ENCODE measurements around the gene CAMKMT.
"Not testable (repeated sequence)": the region's sequence is repeated elsewhere in the genome, so short reads cannot be mapped to it uniquely, and the experiment has no call there.

- not testable (repeated sequence) for TF ChIP-seq CTCF (conservative IDR thresholded peaks at IDR 0.05; ENCODE audit: low read depth, low read length); EZH2 (IDR thresholded peaks at IDR 0.05; ENCODE audit: borderline replicate concordance, low read depth, low read length, poor library complexity, severe bottlenecking)
Measured at GRCh38 chr2:44385226-44385625, 23.5 kb downstream of the CAMKMT start.
